HG02981 (cell line): Measurements from ENCODE around the gene HK1.

Source experiments
- ATAC-seq: cut with Tn5 transposase; IDR thresholded peaks from one replicate; pipeline ENCODE4 v1.9.1; 2021; ENCODE audit warnings: mild to moderate bottlenecking, moderate library complexity; ENCODE audit not compliant: unreplicated experiment

The HK1 gene

DNA sequence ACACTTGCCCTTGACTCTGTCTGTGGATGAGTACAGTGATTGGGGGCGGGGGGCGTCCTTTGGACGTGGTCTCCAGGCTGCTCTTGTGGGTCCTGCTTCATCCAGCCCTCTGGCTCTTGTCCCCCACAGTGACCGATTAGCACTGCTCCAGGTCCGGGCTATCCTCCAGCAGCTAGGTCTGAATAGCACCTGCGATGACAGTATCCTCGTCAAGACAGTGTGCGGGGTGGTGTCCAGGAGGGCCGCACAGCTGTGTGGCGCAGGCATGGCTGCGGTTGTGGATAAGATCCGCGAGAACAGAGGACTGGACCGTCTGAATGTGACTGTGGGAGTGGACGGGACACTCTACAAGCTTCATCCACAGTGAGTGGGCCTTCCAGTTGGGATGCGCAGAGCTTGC lies 120.2 kb downstream of the HK1 start:
- ATAC-seq, result no peak

DNA sequence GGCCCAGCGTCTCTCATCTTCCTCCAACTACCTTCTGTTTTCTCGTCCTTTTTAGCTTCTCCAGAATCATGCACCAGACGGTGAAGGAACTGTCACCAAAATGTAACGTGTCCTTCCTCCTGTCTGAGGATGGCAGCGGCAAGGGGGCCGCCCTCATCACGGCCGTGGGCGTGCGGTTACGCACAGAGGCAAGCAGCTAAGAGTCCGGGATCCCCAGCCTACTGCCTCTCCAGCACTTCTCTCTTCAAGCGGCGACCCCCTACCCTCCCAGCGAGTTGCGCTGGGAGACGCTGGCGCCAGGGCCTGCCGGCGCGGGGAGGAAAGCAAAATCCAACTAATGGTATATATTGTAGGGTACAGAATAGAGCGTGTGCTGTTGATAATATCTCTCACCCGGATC lies 122.6 kb downstream of the HK1 start:
- no peak for ATAC-seq

DNA sequence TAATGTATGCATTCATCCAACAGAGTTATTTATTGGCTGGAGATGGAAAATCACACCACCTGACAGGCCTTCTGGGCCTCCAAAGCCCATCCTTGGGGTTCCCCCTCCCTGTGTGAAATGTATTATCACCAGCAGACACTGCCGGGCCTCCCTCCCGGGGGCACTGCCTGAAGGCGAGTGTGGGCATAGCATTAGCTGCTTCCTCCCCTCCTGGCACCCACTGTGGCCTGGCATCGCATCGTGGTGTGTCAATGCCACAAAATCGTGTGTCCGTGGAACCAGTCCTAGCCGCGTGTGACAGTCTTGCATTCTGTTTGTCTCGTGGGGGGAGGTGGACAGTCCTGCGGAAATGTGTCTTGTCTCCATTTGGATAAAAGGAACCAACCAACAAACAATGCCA lies 123.1 kb downstream of the HK1 start:
- no peak for ATAC-seq

DNA sequence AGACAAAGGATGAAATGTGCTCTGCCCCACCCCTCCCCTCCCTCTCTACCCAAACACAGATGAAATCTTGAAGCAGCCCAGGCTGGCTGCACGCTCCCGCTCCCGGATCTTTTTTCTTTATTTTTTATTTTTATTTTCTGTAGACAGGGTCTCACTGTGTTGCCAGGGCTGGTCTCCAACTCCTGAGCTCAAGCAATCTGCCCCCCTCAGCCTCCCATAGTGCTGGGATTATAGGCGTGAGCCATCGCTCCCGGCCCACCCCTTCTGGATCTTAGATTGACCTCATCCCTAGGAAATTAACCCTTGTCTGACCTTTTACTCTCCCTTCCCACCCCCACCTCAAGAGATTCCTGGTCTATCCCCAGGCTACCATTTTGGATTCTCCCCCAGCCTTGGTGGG lies 124.1 kb downstream of the HK1 start:
- no peak for ATAC-seq

DNA sequence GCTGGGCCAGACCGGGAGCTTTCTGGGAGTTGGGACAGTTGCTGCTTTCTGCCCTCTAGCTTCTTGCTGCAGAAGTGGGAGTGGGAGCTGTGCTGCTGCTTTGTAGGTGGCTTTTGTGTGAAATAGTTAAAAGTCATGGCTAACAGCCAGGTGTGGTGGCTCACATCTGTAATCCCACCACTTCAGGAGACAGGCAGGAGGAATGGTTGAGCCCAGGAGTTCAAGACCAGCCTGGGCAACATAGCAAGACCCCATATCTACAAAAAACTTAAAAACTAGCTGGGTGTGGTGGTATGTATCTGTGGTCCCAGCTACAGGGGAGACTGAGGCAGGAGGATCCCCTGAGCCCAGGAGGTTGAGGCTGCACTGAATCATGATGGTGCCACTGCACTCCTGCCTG lies 124.8 kb downstream of the HK1 start:
- ATAC-seq, result no peak

DNA sequence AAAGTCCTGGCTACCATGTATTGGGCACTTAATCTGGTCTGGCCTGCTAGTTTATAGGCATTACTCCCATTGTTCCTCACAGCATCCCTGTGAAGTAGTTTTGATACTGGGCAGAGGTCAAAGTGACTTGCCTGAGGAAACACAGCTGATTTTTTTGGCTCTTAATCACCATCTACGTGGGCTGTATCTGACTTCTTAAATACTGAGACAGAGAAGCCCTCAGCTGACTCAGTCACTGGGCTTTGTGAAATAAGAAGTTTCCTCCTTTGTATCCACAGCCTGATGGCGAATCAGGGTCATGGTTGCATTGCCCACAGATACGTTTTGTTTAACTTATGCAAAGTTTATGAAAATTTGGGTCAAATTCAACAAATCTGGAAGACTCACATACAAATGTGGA lies 125.2 kb downstream of the HK1 start:
- no peak for ATAC-seq

DNA sequence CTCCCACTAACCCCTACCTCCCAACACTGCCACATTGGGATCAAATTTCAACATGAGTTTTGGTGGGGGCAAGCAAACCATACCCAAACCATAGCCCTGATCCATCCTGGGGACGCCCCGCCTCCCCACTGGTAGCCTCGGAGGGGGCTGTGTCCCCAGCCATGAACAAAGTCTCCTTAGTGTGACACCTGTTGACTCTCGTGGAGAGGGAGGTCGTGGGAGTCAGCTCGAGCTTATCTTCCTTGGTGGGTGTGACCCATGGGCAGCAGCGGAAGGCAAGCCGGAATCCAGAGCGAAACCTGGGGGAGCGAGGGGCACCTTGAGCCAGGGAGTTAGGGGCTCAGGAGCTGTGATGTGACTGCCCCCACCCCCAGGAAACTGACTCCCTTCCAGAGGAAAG lies 126.5 kb downstream of the HK1 start:
- ATAC-seq, result no peak

DNA sequence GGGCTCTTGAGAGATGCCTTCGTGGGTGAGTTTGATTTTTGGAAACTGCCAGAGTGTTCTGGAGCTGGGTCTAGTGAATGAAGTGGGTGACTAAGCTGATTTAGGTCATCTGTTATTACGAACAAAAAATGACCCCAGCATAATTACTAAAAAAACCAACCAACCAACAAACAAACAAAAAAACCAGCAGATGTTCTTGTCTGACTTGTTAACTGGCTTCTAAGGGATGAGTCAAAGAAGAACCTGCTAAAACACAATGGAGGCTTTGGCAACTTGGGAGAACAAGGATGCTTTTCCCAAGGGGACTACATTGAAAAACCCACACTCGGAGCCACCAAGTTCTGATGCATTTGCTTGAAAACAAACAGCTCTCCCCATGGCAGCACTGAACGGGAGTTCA lies 126.9 kb downstream of the HK1 start:
- ATAC-seq, result no peak

DNA sequence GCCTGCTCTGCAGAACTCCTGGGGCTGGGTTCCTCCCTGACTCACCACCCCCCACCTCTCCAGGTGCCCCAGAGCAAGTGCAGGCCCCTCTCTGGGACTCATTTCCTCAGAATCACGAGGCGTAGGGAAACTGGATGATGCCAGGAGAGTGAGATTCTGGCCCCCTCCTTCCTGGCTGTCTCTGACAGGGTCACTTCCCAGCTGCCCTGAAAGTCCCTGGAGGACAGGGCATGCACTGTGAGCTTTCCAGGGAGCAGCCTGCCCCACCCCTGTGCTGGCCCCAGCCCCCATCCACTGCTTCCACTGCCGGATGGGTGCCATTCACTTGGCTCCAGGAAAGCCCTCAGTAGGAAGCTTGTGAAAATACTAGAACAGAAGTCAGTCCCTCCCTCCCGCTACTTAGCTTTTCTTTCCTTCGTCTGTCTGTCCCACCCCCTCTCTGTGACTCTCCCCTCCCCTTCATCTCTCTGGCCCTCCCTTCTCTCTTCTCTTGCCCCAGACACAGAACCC lies 128.1 kb downstream of the HK1 start:
- ATAC-seq, result no peak

DNA sequence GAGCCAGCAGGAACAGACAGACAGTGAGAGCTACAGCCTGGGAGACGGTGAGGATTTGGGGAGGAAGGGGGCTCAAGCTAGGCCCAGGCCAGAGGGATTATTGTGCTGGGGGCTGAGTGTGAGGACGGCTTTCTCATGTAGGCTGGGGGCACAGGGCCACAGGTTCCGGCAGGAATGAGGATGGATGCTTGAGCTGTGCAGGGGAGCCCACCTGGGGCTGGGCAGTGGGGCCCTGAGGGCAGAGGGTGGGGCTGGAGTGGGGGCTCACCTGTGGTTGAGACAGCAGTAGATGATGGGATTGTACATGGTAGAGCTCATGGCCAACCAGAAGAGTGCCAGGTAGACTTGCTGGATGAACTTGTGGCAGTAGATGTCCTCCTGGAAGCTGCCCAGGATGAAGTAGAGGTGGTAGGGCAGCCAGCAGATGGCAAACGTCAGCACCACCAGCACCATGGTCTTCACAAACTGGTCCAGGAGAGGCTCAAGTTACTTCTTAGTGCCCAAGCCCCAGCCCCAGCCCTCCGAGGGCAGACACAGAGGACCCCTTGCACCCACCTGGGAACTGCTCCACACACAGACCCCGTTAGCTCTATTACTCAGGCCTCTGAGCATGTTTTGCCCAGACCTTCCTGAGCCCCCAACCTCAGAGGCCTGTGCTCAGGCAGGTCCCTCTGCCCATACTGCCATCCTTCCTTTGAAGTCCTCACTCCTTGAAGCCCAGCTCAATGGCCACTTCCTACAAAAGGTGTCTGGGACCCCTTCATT lies 128.7 kb downstream of the HK1 start:
- ATAC-seq, result no peak

DNA sequence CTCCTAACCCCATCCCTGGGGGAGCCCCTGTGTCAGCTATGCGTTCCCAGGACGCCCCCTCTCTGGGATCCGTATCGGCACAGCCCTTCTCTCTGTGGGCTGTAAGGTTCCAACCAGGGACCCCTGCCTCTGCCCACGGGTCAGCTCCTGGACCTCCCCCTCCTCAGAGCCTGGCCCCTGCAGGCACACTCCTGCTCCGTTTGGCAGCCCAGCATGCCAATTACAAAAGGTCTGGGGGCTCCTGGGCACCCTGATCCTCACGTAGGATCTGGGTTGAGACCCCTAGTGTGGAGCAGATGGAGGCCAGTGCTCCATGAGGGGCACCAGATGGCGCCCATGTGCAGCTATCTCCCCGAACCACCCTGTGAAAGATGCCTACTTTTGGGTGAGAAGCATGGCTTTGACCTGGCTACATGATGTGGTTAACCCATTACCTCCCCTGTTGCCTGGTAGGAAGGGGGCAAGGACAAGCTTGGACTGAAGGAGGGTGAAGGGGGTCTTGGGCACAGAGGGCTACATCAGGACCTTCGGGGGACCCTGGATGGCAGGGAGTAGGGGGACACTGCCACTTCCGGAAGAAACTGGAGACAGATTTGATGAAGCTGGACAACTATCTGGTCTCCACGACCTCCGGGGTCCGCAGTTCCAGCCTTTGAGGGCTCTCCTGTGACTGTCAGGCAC lies 129.5 kb downstream of the HK1 start:
- ATAC-seq, result no peak

DNA sequence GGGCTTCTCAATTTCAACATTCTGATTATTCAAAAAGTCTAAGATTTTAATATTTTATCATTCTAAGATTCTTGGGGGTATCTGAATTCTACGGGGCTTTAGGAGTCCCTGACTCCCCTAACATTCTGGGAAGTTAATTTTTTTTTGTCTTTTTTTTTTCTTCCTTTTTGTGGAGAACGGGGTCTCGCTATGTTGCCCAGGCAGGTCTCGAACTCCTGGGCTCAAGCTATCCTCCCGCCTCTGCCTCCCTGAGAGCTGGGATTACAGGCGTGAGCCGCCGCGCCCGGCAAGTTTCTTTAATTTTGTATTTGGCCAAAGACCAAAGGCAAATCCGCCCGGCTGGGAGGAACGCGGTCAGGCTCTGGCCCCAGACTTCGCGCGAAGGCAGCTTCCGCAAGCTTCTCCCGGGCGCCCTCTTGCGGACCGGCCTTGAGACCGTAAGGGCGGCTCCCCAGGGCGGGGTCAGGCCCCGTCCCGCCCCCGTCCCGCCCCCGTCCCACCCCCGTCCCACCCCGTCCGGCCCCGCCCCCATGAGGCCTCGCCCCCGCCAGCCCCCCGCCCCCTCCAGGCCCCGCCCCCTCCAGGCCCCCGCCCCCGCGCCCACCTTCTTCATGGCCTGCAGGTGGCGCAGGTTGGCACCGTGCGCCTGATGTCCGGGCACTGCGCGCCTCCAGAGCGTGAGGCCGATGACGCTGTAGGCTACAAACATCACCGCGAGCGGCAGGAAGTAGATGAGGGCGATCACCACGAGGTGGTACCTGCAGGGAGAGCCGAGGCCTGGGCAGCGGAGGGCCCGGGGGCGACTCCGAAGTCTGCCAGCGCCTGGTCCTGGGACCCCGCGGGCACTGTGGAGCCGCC lies 130.3 kb downstream of the HK1 start:
- ATAC-seq, result peak; percentile 73

DNA sequence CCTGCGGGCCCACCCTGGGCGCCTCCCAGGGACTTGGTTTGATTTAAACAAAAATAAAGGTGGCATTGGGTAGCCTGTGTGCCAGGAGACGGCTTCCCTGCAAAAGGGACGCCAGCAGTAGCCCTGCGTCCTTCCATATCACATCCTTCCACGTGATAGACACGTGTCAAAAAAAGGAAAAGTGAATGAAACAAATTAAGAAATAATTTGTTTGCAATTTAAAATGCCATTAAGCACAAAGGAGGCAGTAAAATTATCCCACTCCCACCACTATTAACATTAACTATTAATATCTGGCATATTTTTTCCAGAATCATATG lies 130.8 kb downstream of the HK1 start:
- no peak for ATAC-seq

DNA sequence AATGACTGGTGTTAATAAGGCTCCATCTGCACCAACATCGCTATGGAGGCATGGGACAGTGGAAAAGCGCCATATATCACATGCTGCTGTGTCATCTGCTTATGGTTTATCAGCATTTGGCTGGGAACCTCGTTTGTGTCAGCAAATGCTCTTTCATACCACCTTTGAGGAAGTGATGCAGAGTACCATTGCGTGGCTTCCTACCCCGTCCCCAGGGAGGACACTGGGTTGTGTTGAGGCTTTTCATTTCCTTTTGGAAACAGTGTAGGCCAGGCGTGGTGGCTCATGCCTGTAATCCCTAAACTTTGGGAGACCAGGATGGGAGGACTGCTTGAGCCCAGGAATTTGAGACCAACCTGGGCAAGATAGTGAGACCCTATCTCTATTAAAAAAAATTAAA lies 131.7 kb downstream of the HK1 start:
- ATAC-seq, result no peak

DNA sequence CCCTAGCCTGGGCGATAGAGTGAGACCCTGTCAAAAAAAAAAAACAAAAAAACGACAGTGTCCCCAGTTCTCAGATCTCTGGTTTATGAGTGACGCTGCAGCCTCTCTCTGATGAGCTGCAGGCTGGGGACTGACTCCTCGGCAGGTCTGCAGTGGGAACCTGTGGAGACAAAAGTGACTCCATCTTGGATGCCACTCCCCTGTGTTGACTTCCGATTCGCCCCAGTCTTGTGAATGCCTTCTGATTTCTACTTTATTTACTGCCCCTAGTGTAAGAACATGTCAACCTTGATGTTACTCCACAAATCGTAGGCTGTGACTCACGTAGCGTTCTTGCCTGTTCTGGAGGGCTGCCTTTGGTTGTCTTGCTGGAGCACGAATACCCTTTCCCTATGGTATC lies 132.2 kb downstream of the HK1 start:
- ATAC-seq, result no peak

DNA sequence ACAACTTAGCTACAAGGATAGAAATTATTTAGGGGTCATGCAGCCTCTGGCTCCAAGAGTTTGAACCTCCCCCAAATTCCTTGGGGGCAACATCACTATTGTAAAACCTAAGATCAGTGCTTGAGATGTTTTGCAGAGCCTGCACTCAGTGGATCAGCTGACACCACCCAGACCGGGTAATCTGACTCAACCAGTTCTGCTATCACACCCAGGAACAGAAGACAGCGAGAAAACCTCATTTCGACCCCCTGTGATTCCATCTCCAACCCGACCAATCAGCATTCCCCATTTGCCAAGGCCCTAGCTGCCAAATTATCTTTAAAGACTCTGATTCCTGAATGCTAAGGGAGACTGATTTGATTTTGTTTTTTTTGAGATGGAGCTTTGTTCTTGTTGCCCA lies 133.2 kb downstream of the HK1 start:
- no peak for ATAC-seq

DNA sequence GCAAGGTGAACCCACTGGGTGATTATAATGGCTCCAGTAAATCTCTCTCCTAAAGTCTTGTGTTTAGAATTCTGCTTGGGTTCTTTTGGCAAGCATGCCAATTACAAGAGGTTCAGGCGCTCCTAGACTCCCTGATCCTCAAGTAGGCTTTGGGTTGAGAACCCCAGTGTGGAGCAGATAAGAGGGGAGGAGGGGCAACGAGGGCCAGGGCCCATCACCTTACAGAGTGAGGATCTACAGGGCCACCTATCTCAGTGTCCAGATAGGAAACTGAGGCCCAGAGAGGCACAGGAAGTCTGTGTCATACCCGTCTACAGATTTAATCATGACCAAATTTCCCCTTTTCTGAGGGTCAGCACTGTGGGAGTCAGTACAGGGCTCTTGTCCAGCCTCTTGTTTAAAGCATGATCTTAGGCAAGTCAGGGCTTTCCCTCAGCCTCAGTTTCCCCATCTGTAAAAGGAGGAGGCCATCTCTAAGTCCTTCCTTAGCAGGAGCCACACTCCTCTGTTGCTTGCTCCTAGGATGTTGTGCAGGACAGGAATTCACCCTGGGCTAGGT lies 134.0 kb downstream of the HK1 start:
- no peak for ATAC-seq

DNA sequence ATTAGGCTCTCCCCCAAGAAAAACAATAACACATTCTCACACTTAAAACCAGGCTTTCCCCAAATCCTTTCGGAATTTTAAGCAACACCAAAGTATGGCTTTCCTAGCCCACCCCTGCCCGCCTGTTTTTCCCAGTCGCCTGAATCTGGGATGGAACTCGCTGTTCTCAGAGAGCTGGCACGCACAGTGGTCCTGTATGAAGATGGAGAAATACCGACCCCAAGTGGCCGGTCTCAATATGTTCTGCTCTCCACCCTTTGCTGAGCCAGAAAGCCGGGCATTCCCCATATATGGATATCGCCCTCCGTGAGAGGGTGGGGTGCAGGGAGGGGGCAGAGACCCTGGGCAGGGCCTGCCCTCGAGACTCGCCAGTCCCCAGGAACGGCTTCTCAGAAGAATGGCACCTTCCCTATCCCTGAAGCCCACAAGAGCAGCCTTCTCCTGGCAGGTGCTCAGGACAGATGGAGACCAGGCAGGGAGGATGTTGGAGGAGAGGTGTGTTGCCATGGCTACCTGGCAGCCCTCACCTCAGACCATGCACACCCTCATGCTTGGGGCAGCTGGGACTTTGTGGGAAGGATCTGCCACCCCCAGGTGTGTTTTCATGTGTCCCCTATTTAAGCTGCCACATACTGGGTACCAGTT lies 135.0 kb downstream of the HK1 start:
- no peak for ATAC-seq

DNA sequence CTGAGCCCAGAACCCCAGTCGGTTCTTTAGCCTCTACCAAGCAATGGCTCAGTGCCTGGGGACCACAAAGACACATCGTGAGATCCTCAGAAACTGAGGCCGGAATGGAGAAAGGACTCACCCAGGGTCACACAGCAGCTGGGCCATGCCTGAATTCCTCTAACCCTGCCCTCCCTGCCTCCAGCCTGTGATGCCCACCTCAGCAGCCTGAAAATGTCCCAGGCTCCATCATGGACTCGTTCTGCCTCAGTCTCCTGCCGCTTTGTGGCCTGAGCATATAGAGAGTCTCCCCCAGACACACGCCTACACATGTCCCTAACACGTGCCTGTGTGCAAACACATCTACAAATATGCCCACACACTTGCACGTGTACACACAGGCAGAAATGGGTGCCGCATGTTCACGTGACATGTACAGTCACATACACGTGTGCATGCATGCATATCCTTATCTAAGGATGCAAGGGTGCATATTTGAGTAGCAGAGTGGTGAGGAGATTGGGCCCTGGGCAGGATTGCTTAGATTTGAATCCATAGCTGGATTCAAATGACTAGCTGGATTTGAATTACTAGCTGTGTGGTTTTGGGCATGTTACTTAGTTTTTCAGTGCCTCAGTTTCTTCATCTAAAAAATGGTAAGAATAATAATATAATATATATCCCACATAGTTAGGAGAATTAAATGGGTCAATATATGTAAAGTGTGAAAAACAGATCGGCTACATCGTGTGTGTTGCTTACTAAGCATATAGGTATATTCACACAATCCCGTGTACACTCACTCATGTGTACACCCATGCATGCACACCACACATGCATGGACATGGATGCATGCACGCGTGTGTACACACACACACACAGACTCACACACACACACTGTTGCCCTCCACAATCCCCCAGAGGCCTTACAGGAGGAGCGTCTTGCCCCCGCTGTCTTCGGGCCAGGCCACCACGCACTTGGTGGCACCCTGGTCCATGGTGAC lies 136.0 kb downstream of the HK1 start:
- ATAC-seq, result no peak

DNA sequence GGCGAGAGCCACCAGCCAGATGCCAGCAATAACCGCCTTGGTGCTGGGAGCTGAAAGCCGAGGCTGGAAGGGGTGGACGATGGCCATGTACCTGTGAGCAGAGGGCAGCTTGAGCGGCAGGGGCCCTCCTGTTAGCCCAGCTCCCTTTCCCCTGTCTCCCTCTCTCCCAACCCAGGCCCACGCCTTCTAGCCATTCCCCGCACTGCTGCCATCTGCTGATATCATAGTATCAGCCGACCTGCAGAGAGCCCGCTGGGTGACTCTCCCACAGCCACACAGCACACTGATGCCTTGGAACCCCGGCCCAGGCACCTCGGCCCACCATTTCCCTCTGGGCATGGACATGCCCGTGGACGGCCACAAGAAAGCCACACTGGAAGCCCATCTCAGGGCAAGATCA lies 136.8 kb downstream of the HK1 start:
- no peak for ATAC-seq
